HG03342 (cell line): ENCODE measurements around the gene HIKESHI.
"Not testable (repeated sequence)": the region's sequence is repeated elsewhere in the genome, so short reads cannot be mapped to it uniquely, and the experiment has no call there.

Experiments used
- ATAC-seq: cut with Tn5 transposase; IDR thresholded peaks from one replicate; pipeline ENCODE4 v1.9.1; 2021; ENCODE audit warnings: mild to moderate bottlenecking, moderate library complexity; ENCODE audit not compliant: unreplicated experiment

HIKESHI gene

GRCh38 chr11:86302092-86302793, at the start of gene HIKESHI:
TSS of gene HIKESHI (plus strand) at chr11:86302240. CDS start at chr11:86302449, 209 bp downstream.
- ATAC-seq, result peak; percentile 98

GRCh38 chr11:86255896-86256295, 46.1 kb upstream of the HIKESHI start:
- ATAC-seq, result peak; percentile 85

GRCh38 chr11:86256608-86257007, 45.4 kb upstream of the HIKESHI start:
- no peak for ATAC-seq

- no peak for ATAC-seq
These were observed 44.6 kb upstream of the HIKESHI start for GRCh38 chr11:86257446-86257845.

- ATAC-seq, result no peak
These were observed 42.3 kb upstream of the HIKESHI start for GRCh38 chr11:86259730-86260129.

GRCh38 chr11:86261328-86261727, 40.7 kb upstream of the HIKESHI start:
- ATAC-seq, result no peak

GRCh38 chr11:86262387-86262786, 39.7 kb upstream of the HIKESHI start:
- no peak for ATAC-seq

GRCh38 chr11:86264649-86265048, 37.4 kb upstream of the HIKESHI start:
- no peak for ATAC-seq

GRCh38 chr11:86265194-86265593, 36.8 kb upstream of the HIKESHI start:
- ATAC-seq, result no peak

GRCh38 chr11:86269645-86270044, 32.4 kb upstream of the HIKESHI start:
- no peak for ATAC-seq

GRCh38 chr11:86274503-86274902, 27.5 kb upstream of the HIKESHI start:
- ATAC-seq, result no peak

GRCh38 chr11:86274999-86275398, 27.0 kb upstream of the HIKESHI start:
- no peak for ATAC-seq

GRCh38 chr11:86275493-86276370, 26.3 kb upstream of the HIKESHI start:
- ATAC-seq, result no peak

- ATAC-seq, result no peak
These were observed 24.3 kb upstream of the HIKESHI start for GRCh38 chr11:86277741-86278140.

GRCh38 chr11:86278226-86278625, 23.8 kb upstream of the HIKESHI start:
- ATAC-seq, result no peak

GRCh38 chr11:86279747-86280146, 22.3 kb upstream of the HIKESHI start:
- no peak for ATAC-seq

GRCh38 chr11:86287468-86287796, 14.6 kb upstream of the HIKESHI start:
- ATAC-seq, result peak; percentile 17

GRCh38 chr11:86288776-86289507, 13.1 kb upstream of the HIKESHI start:
- ATAC-seq, result no peak

- ATAC-seq, result not testable (repeated sequence)
These were observed 12.3 kb upstream of the HIKESHI start for GRCh38 chr11:86289508-86290280.

- no peak for ATAC-seq
These were observed 10.4 kb upstream of the HIKESHI start for GRCh38 chr11:86291466-86292262.
